Endothelial cell of umbilical vein (primary cell): ENCODE measurements around the gene PLAGL1. TPM values are rescaled to one million over a fixed set of nuclear protein-coding genes. Genes with fewer than 3 reads are reported as not detected.
A peak's percentile ranks its signal among the peaks of the same experiment; 100 is the strongest.

Source experiments
- BruUV-seq: library from RNA; stranded (reverse); fragments of 400-500 nt; replicated peaks from 2 replicates; lab custom pipeline; 2021; lab: Mats Ljungman, UMichigan
- CTCF ChIA-PET: fragments of 300-600, 350-600 bp; sonication (Branson Sonifier 250); formaldehyde crosslinking; loops from one replicate; lab custom pipeline; 2021; ENCODE audit warnings: antibody characterized with exemption, inconsistent platforms; lab: Charles Lee
- POLR2A ChIA-PET: fragments of 300-600, 350-600 bp; sonication (Branson Sonifier 250); formaldehyde crosslinking; loops from one replicate; lab custom pipeline; 2021; ENCODE audit warnings: antibody characterized with exemption, inconsistent platforms; lab: Charles Lee
- DNase-seq: peaks from one replicate; pipeline ENCODE4 v3.0.0-alpha.2; 2011; ENCODE audit warnings: low read depth, low spot score
- FAIRE-seq: peaks from 2 replicates; lab custom pipeline; 2011; peaks lifted over from hg19 to GRCh38; lab: Jason Lieb, UNC
- H2AFZ ChIP-seq: 2 replicates; pipeline ENCODE4 v1.6.0; 2012; ENCODE audit warnings: low read depth, low read length, control low read depth, inconsistent platforms
- H3K27ac ChIP-seq: 2 replicates; pipeline ENCODE4 v1.5.1; 2011; ENCODE audit warnings: low read depth, mild to moderate bottlenecking, control low read depth, low read length, moderate library complexity; ENCODE audit not compliant: insufficient read depth
- H3K27me3 ChIP-seq, 2 experiments: 2 replicates each; pipeline versions ENCODE4 v1.6.0 to v1.6.1; 2011; ENCODE audit warnings: low read length in 2 of 2, mixed read lengths in 1 of 2; ENCODE audit not compliant: control insufficient read depth in 2 of 2, insufficient read depth in 2 of 2
- H3K36me3 ChIP-seq, 2 experiments: 2 replicates in 1 of 2; 3 replicates in 1 of 2; pipeline ENCODE4 v1.5.1; 2011; ENCODE audit warnings: low read length in 2 of 2, mild to moderate bottlenecking in 1 of 2, moderate library complexity in 1 of 2; ENCODE audit not compliant: control insufficient read depth in 2 of 2, insufficient read depth in 2 of 2; ENCODE audit errors: extremely low read depth in 1 of 2
- H3K4me1 ChIP-seq: 3 replicates; pipeline ENCODE4 v1.5.1; 2011; ENCODE audit warnings: mild to moderate bottlenecking, low read length; ENCODE audit not compliant: control insufficient read depth, insufficient read depth; ENCODE audit errors: extremely low read depth
- H3K4me2 ChIP-seq: 2 replicates; pipeline ENCODE4 v1.6.1; 2011; ENCODE audit warnings: low read length, control low read depth, mixed read lengths; ENCODE audit not compliant: insufficient read depth
- H3K4me3 ChIP-seq, 3 experiments: fragments of 200-600 bp in 1 of 3; sonication (generic), shearing (Covaris generic) in 1 of 3; replicated peaks in 1 of 3; 2 replicates each; pipeline ENCODE4 v1.5.1; 2011 to 2016; ENCODE audit warnings: control low read depth in 3 of 3, low read length in 3 of 3, mild to moderate bottlenecking in 2 of 3, inconsistent platforms in 1 of 3, low read depth in 1 of 3, moderate library complexity in 1 of 3; ENCODE audit not compliant: insufficient read depth in 1 of 3
- H3K79me2 ChIP-seq: 2 replicates; pipeline ENCODE4 v1.6.0; 2012; ENCODE audit warnings: low read length, inconsistent platforms; ENCODE audit not compliant: control insufficient read depth, insufficient read depth
- H3K9ac ChIP-seq: replicated peaks from 2 replicates; pipeline ENCODE3; 2011; ENCODE audit warnings: low read length, control low read depth; ENCODE audit not compliant: insufficient read depth; ENCODE audit errors: extremely low read depth
- H3K9me1 ChIP-seq: replicated peaks from 3 replicates; pipeline ENCODE4 v1.6.0; 2011; ENCODE audit warnings: mild to moderate bottlenecking, low read length; ENCODE audit not compliant: control insufficient read depth, insufficient read depth; ENCODE audit errors: extremely low read depth
- H3K9me3 ChIP-seq: replicated peaks from 2 replicates; pipeline ENCODE4 v1.5.1; 2012; ENCODE audit warnings: low read length, inconsistent platforms; ENCODE audit not compliant: control insufficient read depth, insufficient read depth
- H4K20me1 ChIP-seq: replicated peaks from 2 replicates; pipeline ENCODE3; 2011; ENCODE audit warnings: mild to moderate bottlenecking, low read length; ENCODE audit not compliant: control insufficient read depth, insufficient read depth; ENCODE audit errors: extremely low read depth
- CTCF ChIP-seq, 2 donors: IDR thresholded peaks; 1 replicate in 1 of 2; 2 replicates in 1 of 2; pipeline ENCODE4 v1.5.1; 2011; ENCODE audit warnings: low read length in 2 of 2, mild to moderate bottlenecking in 2 of 2, moderate library complexity in 2 of 2, control low read depth in 1 of 2, inconsistent platforms in 1 of 2, low read depth in 1 of 2; ENCODE audit not compliant: insufficient read depth in 1 of 2; ENCODE audit errors: extremely low read depth in 1 of 2
- EZH2 ChIP-seq: IDR thresholded peaks from 2 replicates; pipeline ENCODE4 v1.6.1; 2012; ENCODE audit warnings: borderline replicate concordance, low read depth, mild to moderate bottlenecking, moderate library complexity, low read length, inconsistent platforms; ENCODE audit not compliant: severe bottlenecking
- FOS ChIP-seq: IDR thresholded peaks from 2 replicates; pipeline ENCODE4 v1.6.1; 2011; ENCODE audit warnings: mild to moderate bottlenecking, low read length, moderate library complexity, borderline replicate concordance; ENCODE audit not compliant: insufficient read depth
- GATA2 ChIP-seq: IDR thresholded peaks from 2 replicates; pipeline ENCODE4 v1.7.0; 2011; ENCODE audit warnings: low read depth, mild to moderate bottlenecking, moderate library complexity, mixed read lengths, low read length; ENCODE audit not compliant: insufficient read length, insufficient read depth
- JUN ChIP-seq: IDR thresholded peaks from 2 replicates; pipeline ENCODE4 v1.6.1; 2011; ENCODE audit warnings: borderline replicate concordance, low read depth; ENCODE audit not compliant: insufficient read length, insufficient read depth
- MAX ChIP-seq: IDR thresholded peaks from 2 replicates; pipeline ENCODE4 v1.6.1; 2011; ENCODE audit not compliant: insufficient read depth, insufficient read length
- MYC ChIP-seq: IDR thresholded peaks from one replicate; pipeline ENCODE4 v1.6.1; 2011; ENCODE audit warnings: mild to moderate bottlenecking, low read depth, low read length
- POLR2A ChIP-seq: IDR thresholded peaks from 2 replicates; pipeline ENCODE4 v1.6.1; 2012; ENCODE audit warnings: low read depth, mild to moderate bottlenecking, control low read depth, low read length
- POLR2AphosphoS5 ChIP-seq: IDR thresholded peaks from 2 replicates; pipeline ENCODE4 v1.6.1; 2012; ENCODE audit warnings: low read depth, mild to moderate bottlenecking, control low read depth, low read length, moderate library complexity; ENCODE audit not compliant: insufficient read depth
- dilution Hi-C: fragments of 300-500 bp; cut with MboI; formaldehyde crosslinking; loops from one replicate; pipeline ENCODE4 v1.15.0; 2019; ENCODE audit warnings: low sequenced_read_pairs; ENCODE audit not compliant: extremely low pct_ligation_motif_present
- intact Hi-C: fragments of 100-400 bp; cut with micrococcal nuclease; formaldehyde crosslinking; loops from one replicate; pipeline ENCODE4 v1.10.0; 2022
- polyA plus RNA-seq, 4 experiments: library from polyadenylated mRNA; depleted of rRNA in 3 of 4; stranded (reverse) in 3 of 4; unstranded in 1 of 4; fragments of >200 nt; gene quantifications; 2 replicates each; pipeline versions ENCODE4 v1.2.1 to v1.2.3, GENCODE V29; 2011 to 2012; ENCODE audit warnings: missing spikeins in 1 of 4
- total RNA-seq: library from RNA; stranded (reverse); gene quantifications from 2 replicates; pipeline ENCODE4 v1.2.3, GENCODE V29; 2021

PLAGL1 gene
- total and polyA plus RNA-seq, 2 donors (not counting 3 experiments of a cell fraction or from before 2014, with no cell fraction given), result 20.9 to 40.4 TPM

DNA sequence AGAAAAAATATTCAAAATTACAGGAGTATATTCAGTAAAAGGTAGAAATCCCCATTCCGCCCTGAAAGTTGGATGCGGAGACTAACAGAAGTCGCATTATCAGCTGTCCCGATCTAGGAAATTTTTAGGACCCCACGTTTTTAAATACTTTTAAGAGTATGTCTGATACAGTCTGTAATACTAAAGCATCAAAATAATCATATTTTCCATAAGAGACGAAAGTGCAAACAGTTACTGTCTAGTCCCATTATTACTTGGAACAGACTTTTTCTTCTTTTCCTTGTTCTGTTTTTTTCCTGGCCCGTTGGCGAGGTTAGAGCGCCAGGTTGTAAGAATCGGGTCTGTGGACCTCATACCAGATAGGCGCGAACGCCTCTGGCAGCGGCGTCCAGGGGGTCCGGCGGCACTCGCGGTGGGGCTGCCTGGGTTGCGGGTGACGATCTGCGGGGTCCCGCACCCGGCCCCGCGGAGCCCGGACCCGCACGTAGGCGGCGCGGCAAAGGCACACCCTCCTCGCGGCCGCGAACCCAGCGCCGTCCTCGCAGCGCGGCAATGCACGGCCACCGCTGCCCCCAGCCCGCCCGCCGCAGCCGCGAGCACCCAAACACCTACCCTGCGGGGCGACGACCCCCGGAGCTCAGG, 460 bp downstream of the PLAGL1 start:
- Histone ChIP-seq H3K9me1 (no peaks in the 10 kb centered on the region), H3K4me2 (peak overlapping the region; percentile 87), H3K4me3 (peak overlapping the region; percentile 63 to 90 (median 66)), H3K79me2 (peaks cover 2% of the 10 kb centered on the region), H4K20me1 (no peaks in the 10 kb centered on the region), H3K27ac (peak overlapping the region; percentile 8), H3K9ac (peak overlapping the region; percentile 58), H2AFZ (peak overlapping the region; percentile 5), H3K4me1 (peaks cover 3% of the 10 kb centered on the region), H3K36me3 (no peaks in the 10 kb centered on the region), H3K9me3 (no peaks in the 10 kb centered on the region), H3K27me3 (peaks cover 4 to 5% of the 10 kb centered on the region in 2 experiments)
- TSS peak; percentile 36 for BruUV-seq
- dilution Hi-C loops, result no loop called here
- FAIRE-seq, result no peak
- ChIA-PET CTCF (interaction anchor here (1.2 to 2.7 kb wide), 4 partner anchors 67 to 436 kb away, joined by 3 to 18 read pairs (median 4); no protein-coding TSS in a partner anchor), POLR2A (no interaction called here)
- TF ChIP-seq POLR2A (no peak), FOS (no peak), POLR2AphosphoS5 (no peak), CTCF (IDR thresholded peaks at IDR 0.05; ENCODE audit: extremely low read depth in 1 of 2, insufficient read depth in 1 of 2, low read depth in 1 of 2, low read length in 2 of 2) (no peak), JUN (no peak), MYC (no peak), MAX (no peak), EZH2 (no peak), GATA2 (no peak)
- peak; percentile 33 for DNase-seq
- intact Hi-C loops, result loop anchor here (2.0 kb wide), 1 partner anchor 165 kb away; the partner anchor contains the start of gene LTV1
